Heart left ventricle (tissue), 16 donors: ENCODE data around the gene LSR. TPM values are rescaled to one million over a fixed set of nuclear protein-coding genes. Genes with fewer than 3 reads are reported as not detected.

Experiments
- ATAC-seq, 4 donors: fragments of 200-7000 bp; cut with Tn5 transposase; one replicate each; pipeline ENCODE4 v1.9.1; 2020 to 2022; ENCODE audit warnings: moderate library complexity in 4 of 4, mild to moderate bottlenecking in 3 of 4, moderate number of reproducible peaks in 1 of 4
- DNase-seq, 5 donors: peaks; one replicate each; pipeline ENCODE4 v3.0.0-alpha.2; 2020
- H3K27ac ChIP-seq, 12 donors: fragments of 200-600 bp; sonication (generic) in 4 of 12; one replicate each; pipeline versions ENCODE4 v1.5.0 to v1.8.0; 2016 to 2022; ENCODE audit warnings: mild to moderate bottlenecking in 2 of 12
- H3K27me3 ChIP-seq, 9 donors: fragments of 200-600 bp; sonication (generic) in 2 of 9; one replicate each; pipeline versions ENCODE4 v1.5.1 to v1.8.0; 2016 to 2022; ENCODE audit warnings: mild to moderate bottlenecking in 3 of 9
- H3K36me3 ChIP-seq, 9 donors: fragments of 200-600 bp; sonication (generic) in 2 of 9; one replicate each; pipeline versions ENCODE4 v1.5.0 to v1.8.0; 2018 to 2022; ENCODE audit warnings: mild to moderate bottlenecking in 2 of 9
- H3K4me1 ChIP-seq, 12 donors: fragments of 200-600 bp; sonication (generic) in 4 of 12; one replicate each; pipeline versions ENCODE4 v1.5.0 to v1.8.0; 2016 to 2022; ENCODE audit warnings: mild to moderate bottlenecking in 3 of 12
- H3K4me3 ChIP-seq, 12 donors: fragments of 200-600 bp; sonication (generic) in 4 of 12; one replicate each; pipeline versions ENCODE4 v1.5.0 to v1.8.0; 2017 to 2022; ENCODE audit warnings: mild to moderate bottlenecking in 9 of 12, moderate library complexity in 4 of 12
- H3K9me3 ChIP-seq, 12 donors: fragments of 200-600 bp; sonication (generic) in 4 of 12; one replicate each; pipeline versions ENCODE4 v1.5.0 to v1.8.0; 2016 to 2022; ENCODE audit warnings: mild to moderate bottlenecking in 1 of 12
- CTCF ChIP-seq, 12 donors: fragments of 200-600 bp; sonication (generic) in 4 of 12; IDR thresholded peaks; one replicate each; pipeline versions ENCODE4 v1.5.0 to v1.8.0; 2018 to 2022; ENCODE audit warnings: antibody characterized with exemption in 12 of 12, mild to moderate bottlenecking in 5 of 12
- POLR2A ChIP-seq, 2 donors: fragments of 450-650 bp; IDR thresholded peaks; one replicate each; pipeline ENCODE4 v1.6.1; 2017; ENCODE audit warnings: antibody characterized with exemption in 2 of 2, mild to moderate bottlenecking in 2 of 2, moderate library complexity in 2 of 2
- WGBS, 4 donors: extraction: QIAGEN DNeasy Blood & Tissue Kit in 2 of 4; methylation state at CpG; one replicate each; pipeline versions ENCODE4 v1.1.5 to v1.1.7; 2013 to 2018; 5-methylcytosine and 5-hydroxymethylcytosine counted together
- intact Hi-C, 10 donors: fragments of 100-400 bp; cut with DNase I; formaldehyde crosslinking; loops; one replicate each; pipeline versions ENCODE4 v1.11.1 to v1.14.2; 2022
- polyA plus RNA-seq, 2 donors: library from polyadenylated mRNA; stranded (reverse); fragments of 200-250 nt; gene quantifications; one replicate each; pipeline ENCODE4 v1.2.3, GENCODE V29; 2013
- total RNA-seq, 9 donors: library from RNA; depleted of rRNA in 2 of 9; stranded (reverse); fragments of >200 nt in 2 of 9; fragmentation: NEBNext Ultra II Directional in 3 of 9; extraction: Animal tissue kit (Norgen Biotek cat#: 25700) in 3 of 9; gene quantifications; one replicate each; pipeline versions ENCODE4 v1.1.0 to v1.2.4, GENCODE V29; 2016 to 2023
- donor health status: ischemic (EF 13 %, LVEDD 7.1; RV severe dilation, severe dysfunction).
- donor health status: healthy with polysubstance abuse.
- donor health status: DM: no; HTN: yes; CAD: no.
- donor health status: DM: no; HTN: no; CAD: no.
- donor health status: ischemic (EF 25% LVEDD 6.9; RV normal size, moderate dysfunction).
- donor health status: ischemic (EF 25% LVEDD 5.7; RV mildly dilated, moderate dysfunction).
- donor health status: healthy.
- donor health status: DM: yes; HTN: yes; CAD: no.
- donor health status: ischemic (EF 35%, LVEDD 5.7; RV mildly dilated, moderate dysfunction).
- donor health status: nonischemic (EF 11% LVEDD 7.7; RV severe dilation, severe dysfunction).
- donor health status: DM: yes; HTN: yes; CAD: no.
- donor health status: PGD.
- donor health status: ischemic (EF 29% LVEDD 5.4; RV normal size, mild dysfunction).
- donor health status: nonischemic (EF 23%, LVEDD 6.1; RV moderate dilation, normal function).

The LSR gene
- total and polyA plus RNA-seq, 11 donors: 2.8 to 10.5 (median 5.3) TPM

GRCh38 chr19:35291916-35292315 is 43.1 kb downstream of the LSR start, which contains the start of gene MAG:
MAG (plus strand) TSS chr19:35292161; CDS start chr19:35295409, 3,248 bp downstream.
- Histone ChIP-seq H3K9me3 (no peaks in the 10 kb centered on the region), H3K36me3 (no peaks in the 10 kb centered on the region), H3K27ac (no peak within 1 kb of the TSS), H3K4me3 (no peak within 1 kb of the TSS), H3K4me1 (no peaks in the 10 kb centered on the region), H3K27me3 (peaks cover 0 to 27% (median 6%) of the 10 kb centered on the region in 9 donors)
- TF ChIP-seq CTCF (IDR thresholded peaks at IDR 0.05): no peak
- no peak for ATAC-seq
- 71 to 78% (median 75%) methylated on average over 11 to 12 of the region's 12 CpGs for WGBS, 4 donors
- DNase-seq: no peak
- intact Hi-C loops: no loop called here

DNA sequence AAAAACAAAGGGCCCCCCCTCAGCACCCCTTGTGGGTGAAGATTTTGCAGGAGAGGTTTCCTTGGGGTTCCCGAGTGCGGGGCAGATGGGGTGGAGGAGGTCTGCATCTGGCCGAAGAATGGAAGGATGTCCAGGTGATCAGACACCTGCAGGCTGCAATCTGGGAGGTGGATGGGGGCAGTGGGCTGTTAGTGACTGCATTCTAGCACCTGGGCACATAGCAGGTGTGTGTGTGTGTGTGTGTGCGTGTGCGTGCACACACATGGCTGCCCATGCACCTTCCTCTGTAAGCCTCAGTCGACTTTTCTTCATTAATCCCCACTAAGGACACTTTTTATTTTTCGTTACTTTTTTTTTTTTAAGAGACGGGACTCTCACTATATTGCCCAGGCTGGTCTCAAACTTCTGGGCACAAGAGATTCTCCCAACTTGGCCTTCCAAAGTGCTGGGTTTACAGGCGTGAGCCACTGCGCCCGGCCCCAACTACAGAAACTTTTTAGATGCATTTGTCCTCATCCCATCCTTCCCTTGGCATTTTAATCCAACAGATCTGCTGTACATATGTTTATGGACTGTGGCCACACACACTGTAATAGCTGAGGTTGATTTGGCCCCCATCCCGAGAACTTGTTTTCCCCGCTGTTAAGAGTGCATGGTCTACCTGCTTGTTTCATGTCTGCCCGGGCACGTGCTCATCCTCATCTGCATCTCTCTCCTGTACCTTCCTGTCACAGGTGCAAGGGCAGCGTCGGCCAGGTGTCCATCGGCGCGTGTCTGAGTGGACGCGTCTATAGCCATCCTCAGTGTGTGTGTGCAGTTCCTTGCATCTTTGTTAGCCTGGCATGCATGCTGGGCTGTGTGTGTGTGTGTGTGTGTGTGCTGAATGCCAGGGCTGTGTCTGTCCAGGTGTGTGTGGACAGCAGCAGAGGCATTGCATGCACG is 43.9 kb downstream of the LSR start:
- 77 to 82% (median 80%) methylated on average over 23 of the region's 23 CpGs for WGBS, 4 donors
- TF ChIP-seq CTCF (IDR thresholded peaks at IDR 0.05): no peak
- no peak for TF ChIP-seq POLR2A (IDR thresholded peaks at IDR 0.05)
- intact Hi-C loops: no loop called here

GRCh38 chr19:35293363-35293739 is 44.5 kb downstream of the LSR start:
- Histone ChIP-seq H3K27me3 (peaks cover 0 to 32% (median 6%) of the 10 kb centered on the region in 9 donors), H3K9me3 (no peaks in the 10 kb centered on the region), H3K27ac (no peak overlapping the region), H3K36me3 (no peaks in the 10 kb centered on the region), H3K4me1 (no peaks in the 10 kb centered on the region), H3K4me3 (no peak overlapping the region)
- ATAC-seq (no peak), DNase-seq (no peak)
- 21 to 35% (median 34%) methylated on average over 6 to 7 of the region's 7 CpGs for WGBS, 4 donors
- no peak for TF ChIP-seq POLR2A (IDR thresholded peaks at IDR 0.05)
- no peak for TF ChIP-seq CTCF (IDR thresholded peaks at IDR 0.05)
- intact Hi-C loops: no loop called here

More for the DNA sequence above, 43.9 kb downstream of the LSR start:
- ATAC-seq: no peak
- Histone ChIP-seq H3K27me3 (peaks cover 0 to 27% (median 6%) of the 10 kb centered on the region in 9 donors), H3K9me3 (no peaks in the 10 kb centered on the region), H3K4me1 (no peaks in the 10 kb centered on the region), H3K4me3 (no peak overlapping the region), H3K36me3 (no peaks in the 10 kb centered on the region), H3K27ac (no peak overlapping the region)
- no peak for DNase-seq

- WGBS, 4 donors: 30 to 49% (median 37%) methylated on average over 3 to 17 of the region's 17 CpGs
- no peak overlapping the region for H3K27ac ChIP-seq
- TF ChIP-seq POLR2A (IDR thresholded peaks at IDR 0.05): no peak
- no peak for DNase-seq
- no peaks in the 10 kb centered on the region for H3K36me3 ChIP-seq
- no peaks in the 10 kb centered on the region for H3K9me3 ChIP-seq
- intact Hi-C loops: no loop called here
- no peaks in the 10 kb centered on the region for H3K4me1 ChIP-seq
- H3K27me3 ChIP-seq: peaks cover 0 to 36% (median 6%) of the 10 kb centered on the region in 9 donors
- no peak overlapping the region for H3K4me3 ChIP-seq
- no peak for ATAC-seq
These were observed 45.0 kb downstream of the LSR start for GRCh38 chr19:35293808-35294207.
